Measurements from ENCODE around the gene CDH23.

- TF ChIP-seq CTCF (conservative IDR thresholded peaks at IDR 0.05) (no peak), EZH2 (IDR thresholded peaks at IDR 0.05; ENCODE audit: low read depth) (no peak)
Measured at GRCh38 chr10:71388171-71388570, 8.5 kb upstream of the CDH23 start.
